Stimulated activated memory B cell treated with anti-CD40 and anti-IgM and Interleukin-4, amounts not matched to agents 10 μg/mL and 1 μg/mL and 100 μg/mL, for 72 hours (primary cell): ENCODE data around the gene DOP1A.
"Not testable (repeated sequence)": the region's sequence is repeated elsewhere in the genome, so short reads cannot be mapped to it uniquely, and the experiment has no call there.

Source experiments
- ATAC-seq: fragments of 150-1000 bp; cut with Tn5 transposase; 2 replicates; pipeline ENCODE4 v1.10.0; 2021
- H3K27ac Mint-ChIP-seq: one replicate; pipeline ENCODE4 v1.8.0; 2022; ENCODE audit warnings: mild to moderate bottlenecking, mixed read lengths
- H3K27me3 Mint-ChIP-seq: one replicate; pipeline ENCODE4 v1.8.0; 2022; ENCODE audit warnings: mixed read lengths
- H3K36me3 Mint-ChIP-seq: one replicate; pipeline ENCODE4 v1.8.0; 2022; ENCODE audit warnings: mixed read lengths
- H3K4me1 Mint-ChIP-seq: one replicate; pipeline ENCODE4 v1.8.0; 2022; ENCODE audit warnings: mixed read lengths
- H3K4me3 Mint-ChIP-seq: one replicate; pipeline ENCODE4 v1.8.0; 2022; ENCODE audit warnings: mild to moderate bottlenecking, moderate library complexity, mixed read lengths
- H3K9me3 Mint-ChIP-seq: one replicate; pipeline ENCODE4 v1.8.0; 2022; ENCODE audit warnings: mixed read lengths

Gene DOP1A

DNA sequence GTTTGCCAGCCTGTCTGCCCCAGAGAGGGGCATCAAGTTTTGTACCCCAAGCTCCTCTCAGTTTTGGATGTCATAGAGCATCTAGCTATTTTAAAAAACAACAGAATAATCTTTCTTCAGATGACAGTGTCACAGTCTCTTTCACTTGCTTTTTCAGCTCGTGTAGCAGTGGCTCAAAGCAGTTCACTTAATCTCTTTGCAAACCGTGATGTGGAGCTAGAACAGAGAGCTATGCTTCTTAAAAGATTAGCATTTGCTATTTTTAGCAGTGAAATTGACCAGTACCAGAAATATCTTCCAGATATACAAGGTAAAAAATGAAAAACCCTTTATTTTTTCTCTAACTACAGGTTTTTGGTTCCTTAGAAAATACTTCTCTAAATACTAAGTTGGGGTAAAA is 88.3 kb downstream of the DOP1A start:
- H3K4me1 Mint-ChIP-seq = no peaks in the 10 kb centered on the region
- no peaks in the 10 kb centered on the region for H3K9me3 Mint-ChIP-seq
- H3K27me3 Mint-ChIP-seq = no peaks in the 10 kb centered on the region
- no peak for ATAC-seq
- no peak overlapping the region for H3K4me3 Mint-ChIP-seq
- H3K27ac Mint-ChIP-seq = no peak overlapping the region
- peaks cover 39% of the 10 kb centered on the region for H3K36me3 Mint-ChIP-seq

DNA sequence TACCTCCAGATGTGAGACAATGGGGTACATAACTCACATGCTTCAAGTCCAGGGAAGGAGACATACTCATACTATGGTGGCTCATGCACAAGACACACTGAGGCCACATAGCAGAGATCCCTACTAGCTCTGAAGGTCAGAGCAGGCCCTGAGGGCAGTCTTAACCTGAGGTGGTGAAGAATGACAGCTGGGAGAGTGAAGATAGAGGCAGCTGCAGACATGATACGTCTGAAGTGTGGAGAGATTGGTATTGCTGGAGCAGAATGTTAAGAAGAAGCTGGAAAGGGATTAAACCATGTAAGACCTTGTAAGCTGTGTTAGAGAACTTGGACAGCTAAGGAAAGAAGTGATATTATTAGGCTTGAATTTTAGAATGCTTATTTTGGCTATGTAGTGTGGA is 92.7 kb downstream of the DOP1A start:
- Mint-ChIP-seq H3K27ac (no peak overlapping the region), H3K27me3 (no peaks in the 10 kb centered on the region), H3K4me3 (no peak overlapping the region)

DNA sequence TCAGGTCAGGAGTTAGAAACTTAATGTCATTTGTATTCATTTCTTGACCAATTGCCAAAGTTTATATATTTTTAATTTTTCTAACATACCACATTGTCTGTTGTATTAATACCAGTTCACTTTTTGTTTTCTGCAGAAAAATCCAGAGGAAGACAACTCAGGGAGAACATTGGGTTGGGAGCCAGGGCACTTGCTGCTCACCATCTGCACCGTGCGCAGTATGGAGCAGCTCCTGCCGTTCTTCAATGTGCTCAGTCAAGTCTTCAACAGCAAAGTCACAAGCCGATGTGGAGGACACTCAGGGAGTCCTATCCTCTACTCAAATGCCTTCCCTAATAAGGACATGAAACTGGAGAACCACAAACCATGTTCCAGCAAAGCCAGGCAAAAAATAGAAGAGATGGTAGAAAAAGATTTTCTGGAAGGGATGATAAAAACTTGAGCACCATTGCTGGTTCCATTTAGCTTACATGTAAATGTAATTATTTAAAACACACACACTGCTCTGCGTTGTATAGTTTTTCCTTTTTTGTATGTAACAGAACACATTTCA is 100.3 kb downstream of the DOP1A start:
- ATAC-seq = no peak
- Mint-ChIP-seq H3K9me3 (no peaks in the 10 kb centered on the region), H3K27me3 (no peaks in the 10 kb centered on the region), H3K4me3 (no peak overlapping the region), H3K27ac (no peak overlapping the region), H3K36me3 (peaks cover 66% of the 10 kb centered on the region), H3K4me1 (no peaks in the 10 kb centered on the region)

More for the DNA sequence above, 92.7 kb downstream of the DOP1A start:
- Mint-ChIP-seq H3K4me1 (no peaks in the 10 kb centered on the region), H3K36me3 (peaks cover 35% of the 10 kb centered on the region), H3K9me3 (no peaks in the 10 kb centered on the region)
- no peak for ATAC-seq

DNA sequence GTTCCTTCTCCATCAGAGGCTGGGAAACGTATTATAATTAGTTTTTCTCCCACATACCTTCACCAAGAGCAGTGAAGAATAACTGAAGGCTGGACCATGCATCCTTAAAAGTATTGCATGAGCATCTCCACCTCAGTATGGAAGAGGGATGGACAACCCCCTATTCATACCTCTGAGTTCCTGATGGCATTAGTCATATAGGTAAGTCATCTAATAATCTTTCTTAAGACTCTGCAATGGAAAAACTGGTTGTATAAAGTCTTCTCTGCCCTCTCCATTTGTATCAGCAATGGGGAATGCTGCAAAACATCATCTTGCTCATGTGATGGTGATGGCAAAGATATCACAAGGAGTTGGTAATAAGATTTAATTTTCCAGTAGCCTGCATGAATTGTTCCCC is 101.1 kb downstream of the DOP1A start:
- Mint-ChIP-seq H3K4me3 (no peak overlapping the region), H3K36me3 (peaks cover 66% of the 10 kb centered on the region)

DNA sequence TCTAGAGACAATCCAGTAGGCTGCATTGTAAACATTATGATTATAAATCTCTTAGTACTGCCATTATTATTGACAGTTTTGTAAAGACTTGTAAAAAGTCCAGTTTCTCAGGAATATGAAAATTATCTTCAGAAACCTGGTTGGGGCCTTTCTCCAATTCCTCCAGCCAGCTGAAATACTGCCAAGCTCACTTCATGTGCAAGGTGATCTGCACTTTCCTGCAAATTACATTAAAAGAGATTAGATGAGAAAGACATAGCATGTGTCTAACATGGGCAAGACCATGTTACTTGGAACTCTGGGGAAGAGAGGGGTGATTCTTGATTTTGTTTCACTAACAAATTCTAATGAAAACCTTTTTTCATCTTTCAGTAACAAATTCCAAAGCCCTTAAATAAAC is 101.6 kb downstream of the DOP1A start:
- Mint-ChIP-seq H3K27ac (no peak overlapping the region), H3K36me3 (peaks cover 67% of the 10 kb centered on the region), H3K27me3 (no peaks in the 10 kb centered on the region), H3K9me3 (no peaks in the 10 kb centered on the region), H3K4me3 (no peak overlapping the region), H3K4me1 (no peaks in the 10 kb centered on the region)
- ATAC-seq = no peak

More for the DNA sequence above, 101.1 kb downstream of the DOP1A start:
- no peak for ATAC-seq
- Mint-ChIP-seq H3K9me3 (no peaks in the 10 kb centered on the region), H3K27ac (no peak overlapping the region), H3K4me1 (no peaks in the 10 kb centered on the region), H3K27me3 (no peaks in the 10 kb centered on the region)

DNA sequence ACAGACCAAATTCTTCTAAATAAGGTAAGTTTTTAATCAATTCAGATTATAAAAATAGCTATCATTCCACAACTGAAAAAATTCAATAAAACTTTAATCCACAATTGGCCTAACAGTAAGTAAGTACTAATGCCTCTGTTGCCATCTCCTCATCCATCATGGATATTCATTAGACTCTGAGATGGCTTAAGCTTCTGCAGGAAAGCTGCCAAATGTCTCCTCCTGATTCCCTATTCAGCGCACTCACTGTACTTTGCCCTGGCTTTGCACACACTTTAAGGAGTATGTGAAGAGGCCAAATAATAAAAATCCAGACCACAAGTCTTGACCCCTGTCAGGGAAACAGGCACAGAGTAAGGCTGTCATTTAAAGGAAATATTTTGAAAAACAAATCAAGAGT is 102.0 kb downstream of the DOP1A start:
- H3K4me1 Mint-ChIP-seq = no peaks in the 10 kb centered on the region

DNA sequence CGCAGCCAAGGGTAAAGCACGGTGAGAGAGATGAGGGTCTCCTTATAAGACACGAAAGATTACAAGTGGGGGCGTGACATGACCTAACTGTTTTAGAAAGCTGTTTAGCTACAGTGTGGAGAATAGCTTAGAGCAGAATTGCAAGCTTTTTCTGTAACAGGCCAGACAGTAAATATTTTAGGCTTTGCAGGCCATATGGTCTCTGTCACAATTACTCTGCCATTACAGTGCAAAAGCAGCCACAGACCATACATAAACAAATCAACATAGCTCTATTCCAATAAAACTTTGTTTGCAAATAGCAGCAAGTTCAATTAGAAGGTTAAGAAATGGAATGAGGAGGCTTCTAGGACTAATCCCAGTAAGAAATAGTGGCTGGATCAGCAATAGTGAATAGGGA is 108.8 kb downstream of the DOP1A start:
- H3K4me3 Mint-ChIP-seq = no peak overlapping the region
- no peaks in the 10 kb centered on the region for H3K27me3 Mint-ChIP-seq
- H3K36me3 Mint-ChIP-seq = peaks cover 57% of the 10 kb centered on the region
- no peak overlapping the region for H3K27ac Mint-ChIP-seq
- H3K4me1 Mint-ChIP-seq = no peaks in the 10 kb centered on the region
- H3K9me3 Mint-ChIP-seq = no peaks in the 10 kb centered on the region
- no peak for ATAC-seq

More for the DNA sequence above, 102.0 kb downstream of the DOP1A start:
- peaks cover 69% of the 10 kb centered on the region for H3K36me3 Mint-ChIP-seq
- no peak for ATAC-seq
- H3K27me3 Mint-ChIP-seq = no peaks in the 10 kb centered on the region
- H3K9me3 Mint-ChIP-seq = no peaks in the 10 kb centered on the region
- no peak overlapping the region for H3K27ac Mint-ChIP-seq
- no peak overlapping the region for H3K4me3 Mint-ChIP-seq

DNA sequence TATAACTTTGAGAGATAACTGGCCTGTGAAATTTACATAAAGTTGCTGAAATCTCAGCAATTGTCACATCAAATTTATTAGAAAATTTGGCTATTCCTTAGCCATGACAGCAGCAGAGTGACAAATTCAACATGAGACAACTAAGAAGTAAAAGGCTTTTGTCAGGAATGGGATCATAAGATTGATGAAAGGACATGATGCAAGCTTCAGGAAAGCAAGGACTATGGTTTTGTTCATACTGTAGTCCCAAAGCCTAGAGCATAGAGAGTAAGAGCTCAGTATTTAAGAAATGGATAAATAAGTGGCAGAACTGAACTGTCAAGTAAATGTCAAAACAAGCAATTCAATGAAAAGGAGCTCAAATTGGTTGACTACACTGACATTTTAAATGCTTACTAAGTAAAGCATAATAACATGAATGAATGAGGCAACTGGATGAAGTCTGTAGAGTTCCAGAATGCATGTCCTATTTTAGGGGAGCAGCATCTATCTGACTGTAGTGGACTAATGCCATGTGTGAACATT is 113.0 kb downstream of the DOP1A start:
- Mint-ChIP-seq H3K9me3 (no peaks in the 10 kb centered on the region), H3K36me3 (peaks cover 69% of the 10 kb centered on the region), H3K4me3 (no peak overlapping the region), H3K27me3 (no peaks in the 10 kb centered on the region), H3K4me1 (no peaks in the 10 kb centered on the region), H3K27ac (no peak overlapping the region)
- ATAC-seq = no peak

DNA sequence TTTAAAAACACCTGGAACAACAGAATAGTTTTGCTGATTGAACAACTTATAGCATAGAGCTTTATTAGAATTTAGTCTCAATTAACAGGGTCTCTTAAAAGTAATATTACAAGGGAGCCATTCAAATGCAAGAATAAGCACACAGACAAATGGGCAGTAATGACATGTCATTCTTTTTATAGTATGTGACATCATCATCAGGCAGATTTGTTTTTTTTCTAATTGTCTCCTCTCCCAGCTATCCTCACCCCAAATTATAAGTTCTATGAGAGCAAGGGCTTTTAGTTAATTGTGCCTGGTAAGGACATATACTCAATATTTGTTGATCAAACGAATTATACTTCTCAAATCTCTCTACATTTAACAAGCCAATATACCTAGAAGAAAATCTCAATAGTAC is 114.6 kb downstream of the DOP1A start:
- ATAC-seq = no peak
- H3K27ac Mint-ChIP-seq = no peak overlapping the region
- H3K4me1 Mint-ChIP-seq = no peaks in the 10 kb centered on the region
- no peaks in the 10 kb centered on the region for H3K9me3 Mint-ChIP-seq
- H3K36me3 Mint-ChIP-seq = peaks cover 65% of the 10 kb centered on the region
- H3K4me3 Mint-ChIP-seq = no peak overlapping the region
- H3K27me3 Mint-ChIP-seq = no peaks in the 10 kb centered on the region

DNA sequence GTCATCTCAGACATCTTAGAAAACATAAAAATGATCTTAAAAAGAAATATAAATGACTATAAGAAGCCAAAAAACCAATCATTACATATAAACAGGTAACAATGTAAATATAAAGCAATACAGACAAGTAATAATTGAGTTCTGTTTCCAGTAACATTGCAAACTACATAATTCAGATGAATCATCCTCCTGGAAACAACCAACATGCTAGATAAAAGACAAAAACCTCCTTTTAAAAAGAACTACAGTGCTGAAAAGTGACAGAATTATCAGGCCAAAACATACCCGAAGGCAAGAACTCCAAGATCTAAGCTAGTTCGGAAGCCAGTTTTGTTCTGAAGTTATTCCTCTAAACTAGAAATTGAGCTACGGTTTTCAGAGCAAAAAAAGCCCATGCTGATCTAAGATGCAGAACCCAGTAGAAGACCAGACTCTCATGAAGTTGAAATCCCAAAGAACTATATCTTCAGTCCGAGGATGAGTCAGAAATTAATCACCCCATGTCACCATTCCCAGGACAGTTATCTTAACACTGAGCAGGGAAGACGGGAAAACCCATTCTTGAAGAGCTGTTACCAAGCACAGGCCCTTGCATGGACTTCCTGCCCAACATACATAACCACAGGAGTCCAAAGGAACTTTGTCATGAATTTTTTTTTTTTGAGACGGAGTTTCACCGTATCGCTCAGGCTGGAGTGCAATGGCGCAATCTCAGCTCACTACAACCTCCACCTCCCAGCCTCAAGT is 115.8 kb downstream of the DOP1A start:
- Mint-ChIP-seq H3K9me3 (no peaks in the 10 kb centered on the region), H3K36me3 (peaks cover 54% of the 10 kb centered on the region), H3K27me3 (no peaks in the 10 kb centered on the region), H3K4me1 (no peaks in the 10 kb centered on the region), H3K27ac (no peak overlapping the region), H3K4me3 (no peak overlapping the region)
- no peak for ATAC-seq

DNA sequence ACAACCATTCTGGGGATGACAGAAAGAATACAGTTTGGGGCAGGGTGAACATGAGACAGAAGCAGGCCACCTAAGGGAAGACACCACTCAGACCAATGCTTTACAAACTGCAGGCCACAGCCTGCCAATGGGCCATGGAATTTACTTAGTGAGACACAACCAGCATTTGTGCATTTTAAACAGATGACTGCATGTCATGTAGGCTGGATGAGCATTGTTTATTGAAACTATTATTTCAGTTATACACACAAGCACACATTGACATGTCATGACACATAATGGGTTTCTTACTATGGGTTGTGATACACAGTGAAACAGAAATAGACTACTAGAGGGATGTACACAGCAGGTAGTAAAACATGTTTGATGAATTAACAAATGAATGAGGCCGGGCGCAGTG is 117.6 kb downstream of the DOP1A start:
- Mint-ChIP-seq H3K9me3 (no peaks in the 10 kb centered on the region), H3K4me1 (no peaks in the 10 kb centered on the region), H3K36me3 (peaks cover 52% of the 10 kb centered on the region), H3K27ac (no peak overlapping the region), H3K4me3 (no peak overlapping the region), H3K27me3 (no peaks in the 10 kb centered on the region)
- no peak for ATAC-seq

DNA sequence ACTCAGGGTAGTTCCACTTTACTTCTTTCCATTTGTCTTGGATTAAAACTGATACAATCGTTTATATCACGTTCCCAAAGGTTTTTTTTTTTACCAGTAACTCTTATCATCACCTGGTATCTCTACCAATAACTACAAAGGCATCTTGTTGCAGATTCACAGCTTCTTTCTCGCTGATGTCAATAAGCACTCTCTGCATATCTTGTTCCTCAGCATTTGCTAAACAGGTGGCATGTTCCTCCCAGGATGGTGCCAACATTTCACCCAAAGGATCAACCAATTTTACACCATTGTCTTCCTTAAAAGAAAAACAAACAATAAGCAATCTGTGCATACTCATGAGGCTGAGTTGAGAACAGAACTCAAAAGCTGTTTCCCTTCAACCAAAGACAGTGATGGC is 121.0 kb downstream of the DOP1A start:
- Mint-ChIP-seq H3K4me3 (no peak overlapping the region), H3K4me1 (no peaks in the 10 kb centered on the region), H3K27me3 (no peaks in the 10 kb centered on the region), H3K36me3 (peaks cover 30% of the 10 kb centered on the region), H3K27ac (no peak overlapping the region), H3K9me3 (no peaks in the 10 kb centered on the region)
- no peak for ATAC-seq

DNA sequence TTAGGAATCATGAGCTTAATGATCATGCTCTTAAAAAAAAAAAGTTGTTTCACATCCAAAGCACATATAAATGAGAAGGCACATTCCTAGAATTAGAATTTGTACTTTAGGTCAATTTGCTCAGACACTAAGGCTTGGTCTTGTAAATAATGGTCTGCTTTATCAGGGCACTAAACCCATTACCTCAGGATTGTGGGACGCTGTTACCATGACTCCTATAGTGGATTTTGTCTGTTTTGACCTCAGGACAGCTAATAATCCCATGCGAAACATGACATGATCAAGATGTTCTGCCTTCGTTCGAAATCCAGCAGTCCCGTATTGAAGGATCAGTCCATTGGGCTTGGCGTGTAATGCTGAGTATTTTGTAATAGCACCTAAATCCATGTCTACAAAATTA is 123.2 kb downstream of the DOP1A start:
- no peak overlapping the region for H3K4me3 Mint-ChIP-seq
- no peaks in the 10 kb centered on the region for H3K9me3 Mint-ChIP-seq
- H3K27ac Mint-ChIP-seq = no peak overlapping the region
- no peaks in the 10 kb centered on the region for H3K27me3 Mint-ChIP-seq
- H3K36me3 Mint-ChIP-seq = peaks cover 13% of the 10 kb centered on the region
- no peak for ATAC-seq
- H3K4me1 Mint-ChIP-seq = peaks cover 9% of the 10 kb centered on the region

DNA sequence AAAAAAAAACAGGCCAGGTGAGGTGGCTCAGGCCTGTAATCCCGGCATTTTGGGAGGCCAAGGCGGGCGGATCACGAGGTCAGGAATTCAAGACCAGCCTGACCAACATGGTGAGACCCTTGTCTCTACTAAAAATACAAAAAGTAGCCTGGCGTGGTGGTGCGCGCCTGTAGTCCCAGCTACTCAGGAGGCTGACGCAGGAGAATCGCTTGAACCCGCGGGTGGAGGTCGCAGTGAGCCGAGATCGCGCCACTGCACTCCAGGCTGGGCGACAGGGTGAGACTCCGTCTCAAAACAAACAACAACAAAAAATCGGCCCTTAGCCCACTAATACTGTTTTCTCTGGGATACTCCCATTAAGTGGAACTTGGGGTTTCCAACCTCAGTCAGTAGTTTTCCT is 124.5 kb downstream of the DOP1A start:
- H3K4me3 Mint-ChIP-seq = peak overlapping the region; percentile 88
- not testable (repeated sequence) for H3K27ac Mint-ChIP-seq, H3K9me3 Mint-ChIP-seq, H3K27me3 Mint-ChIP-seq, H3K4me1 Mint-ChIP-seq, H3K36me3 Mint-ChIP-seq, ATAC-seq

DNA sequence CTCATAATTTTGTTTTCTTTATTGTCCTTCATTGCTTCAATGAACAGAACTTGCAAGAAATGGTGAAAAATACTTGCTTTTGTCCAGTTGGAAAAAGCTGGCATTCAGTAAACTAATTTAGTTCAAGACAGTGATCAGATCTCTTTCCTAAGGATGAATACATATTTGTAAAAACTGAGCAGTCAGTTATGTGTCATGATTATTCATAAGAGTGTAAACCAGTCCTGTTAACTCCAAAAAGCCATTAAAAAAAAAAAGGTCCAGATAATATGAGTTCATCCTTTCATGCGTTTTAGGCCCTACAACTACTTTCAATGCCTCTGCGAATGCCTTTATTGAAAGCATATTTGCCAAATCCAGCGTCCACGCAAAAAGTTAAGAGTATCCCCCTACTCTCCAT is 125.0 kb downstream of the DOP1A start:
- Mint-ChIP-seq H3K9me3 (no peaks in the 10 kb centered on the region), H3K4me3 (peak overlapping the region; percentile 88), H3K27ac (peak overlapping the region; percentile 82), H3K27me3 (no peaks in the 10 kb centered on the region), H3K4me1 (peaks cover 9% of the 10 kb centered on the region), H3K36me3 (peaks cover 6% of the 10 kb centered on the region)
- no peak for ATAC-seq
